Endothelial cell of umbilical vein (primary cell): ENCODE data around the gene TPRG1L.

Source experiments
- EZH2 ChIP-seq: IDR thresholded peaks from 2 replicates; pipeline ENCODE4 v1.6.1; 2012; ENCODE audit warnings: borderline replicate concordance, low read depth, mild to moderate bottlenecking, moderate library complexity, low read length, inconsistent platforms; ENCODE audit not compliant: severe bottlenecking
- FOS ChIP-seq: IDR thresholded peaks from 2 replicates; pipeline ENCODE4 v1.6.1; 2011; ENCODE audit warnings: mild to moderate bottlenecking, low read length, moderate library complexity, borderline replicate concordance; ENCODE audit not compliant: insufficient read depth
- GATA2 ChIP-seq: IDR thresholded peaks from 2 replicates; pipeline ENCODE4 v1.7.0; 2011; ENCODE audit warnings: low read depth, mild to moderate bottlenecking, moderate library complexity, mixed read lengths, low read length; ENCODE audit not compliant: insufficient read length, insufficient read depth
- JUN ChIP-seq: IDR thresholded peaks from 2 replicates; pipeline ENCODE4 v1.6.1; 2011; ENCODE audit warnings: borderline replicate concordance, low read depth; ENCODE audit not compliant: insufficient read length, insufficient read depth
- MYC ChIP-seq: IDR thresholded peaks from one replicate; pipeline ENCODE4 v1.6.1; 2011; ENCODE audit warnings: mild to moderate bottlenecking, low read depth, low read length
- POLR2A ChIP-seq: IDR thresholded peaks from 2 replicates; pipeline ENCODE4 v1.6.1; 2012; ENCODE audit warnings: low read depth, mild to moderate bottlenecking, control low read depth, low read length
- POLR2AphosphoS5 ChIP-seq: IDR thresholded peaks from 2 replicates; pipeline ENCODE4 v1.6.1; 2012; ENCODE audit warnings: low read depth, mild to moderate bottlenecking, control low read depth, low read length, moderate library complexity; ENCODE audit not compliant: insufficient read depth
- TF ChIP-seq, protein P1 (sequence below), 2 donors: IDR thresholded peaks; 1 replicate in 1 of 2; 2 replicates in 1 of 2; pipeline ENCODE4 v1.5.1; 2011; ENCODE audit warnings: low read length in 2 of 2, mild to moderate bottlenecking in 2 of 2, moderate library complexity in 2 of 2, control low read depth in 1 of 2, inconsistent platforms in 1 of 2, low read depth in 1 of 2; ENCODE audit not compliant: insufficient read depth in 1 of 2; ENCODE audit errors: extremely low read depth in 1 of 2
- TF ChIP-seq, protein P2 (sequence below): IDR thresholded peaks from 2 replicates; pipeline ENCODE4 v1.6.1; 2011; ENCODE audit not compliant: insufficient read depth, insufficient read length

GRCh38 chr1:3649342-3650247, 24.8 kb downstream of the TPRG1L start, which contains the start of gene WRAP73:
- TF ChIP-seq, protein P1, sequence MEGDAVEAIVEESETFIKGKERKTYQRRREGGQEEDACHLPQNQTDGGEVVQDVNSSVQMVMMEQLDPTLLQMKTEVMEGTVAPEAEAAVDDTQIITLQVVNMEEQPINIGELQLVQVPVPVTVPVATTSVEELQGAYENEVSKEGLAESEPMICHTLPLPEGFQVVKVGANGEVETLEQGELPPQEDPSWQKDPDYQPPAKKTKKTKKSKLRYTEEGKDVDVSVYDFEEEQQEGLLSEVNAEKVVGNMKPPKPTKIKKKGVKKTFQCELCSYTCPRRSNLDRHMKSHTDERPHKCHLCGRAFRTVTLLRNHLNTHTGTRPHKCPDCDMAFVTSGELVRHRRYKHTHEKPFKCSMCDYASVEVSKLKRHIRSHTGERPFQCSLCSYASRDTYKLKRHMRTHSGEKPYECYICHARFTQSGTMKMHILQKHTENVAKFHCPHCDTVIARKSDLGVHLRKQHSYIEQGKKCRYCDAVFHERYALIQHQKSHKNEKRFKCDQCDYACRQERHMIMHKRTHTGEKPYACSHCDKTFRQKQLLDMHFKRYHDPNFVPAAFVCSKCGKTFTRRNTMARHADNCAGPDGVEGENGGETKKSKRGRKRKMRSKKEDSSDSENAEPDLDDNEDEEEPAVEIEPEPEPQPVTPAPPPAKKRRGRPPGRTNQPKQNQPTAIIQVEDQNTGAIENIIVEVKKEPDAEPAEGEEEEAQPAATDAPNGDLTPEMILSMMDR (IDR thresholded peaks at IDR 0.05; ENCODE audit: extremely low read depth in 1 of 2, insufficient read depth in 1 of 2, low read depth in 1 of 2, low read length in 2 of 2): peak; percentile 14 to 38
- TF ChIP-seq POLR2A (peak; percentile 81), EZH2 (no peak), JUN (no peak), POLR2AphosphoS5 (peak; percentile 87), FOS (no peak), MYC (no peak), GATA2 (no peak)
- TF ChIP-seq, protein P2, sequence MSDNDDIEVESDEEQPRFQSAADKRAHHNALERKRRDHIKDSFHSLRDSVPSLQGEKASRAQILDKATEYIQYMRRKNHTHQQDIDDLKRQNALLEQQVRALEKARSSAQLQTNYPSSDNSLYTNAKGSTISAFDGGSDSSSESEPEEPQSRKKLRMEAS: no peak
